ENCODE results near the gene SH3BP4. TPM values are rescaled to one million over a fixed set of nuclear protein-coding genes. Genes with fewer than 3 reads are reported as not detected.

SH3BP4 gene
- total RNA-seq, 1 experiment from 2014 or later = 93.8 TPM

- H3K9ac ChIP-seq (ENCODE audit: extremely low read depth, insufficient read length, low read length) = no peak overlapping the region
- peaks cover 31% of the 10 kb centered on the region; the same call in 1 of the 2 replicates for H3K79me2 ChIP-seq (ENCODE audit: insufficient read depth, low read length)
- H4K20me1 ChIP-seq (ENCODE audit: control insufficient read depth, insufficient read depth, insufficient read length) = no peaks in the 10 kb centered on the region
- no peak overlapping the region for H3K56ac ChIP-seq (ENCODE audit: insufficient read length, low read depth, low read length)
- no peak overlapping the region for H2BK5ac ChIP-seq (ENCODE audit: insufficient read length, low read length)
- H3K27me3 ChIP-seq (ENCODE audit: insufficient read depth, low read length) = no peaks in the 10 kb centered on the region
- H3K23me2 ChIP-seq (ENCODE audit: insufficient read length, low read depth, low read length, poor library complexity, severe bottlenecking) = no peaks in the 10 kb centered on the region
- no peak overlapping the region for H4K8ac ChIP-seq (replicated peaks; ENCODE audit: insufficient read length, low read depth, low read length)
- Mint-ChIP-seq H3K27ac (peak overlapping the region in 1 of 3 experiments; percentile 28; a peak in 1 of 7 replicates), H3K36me3 (ENCODE audit: insufficient read depth in 1 of 3, low read depth in 3 of 3) (peaks cover 15 to 56% (median 26%) of the 10 kb centered on the region in 3 experiments), H3K4me1 (peaks cover 41 to 52% of the 10 kb centered on the region in 2 experiments), H3K4me3 (no peak overlapping the region), H3K9me3 (no peaks in the 10 kb centered on the region), H3K27me3 (ENCODE audit: low read depth) (no peaks in the 10 kb centered on the region)
- no peak overlapping the region for H2BK20ac ChIP-seq (ENCODE audit: low read depth, low read length, poor library complexity, severe bottlenecking)
- no peaks in the 10 kb centered on the region; the same call in 1 of the 2 replicates for H3K4me1 ChIP-seq (ENCODE audit: insufficient read depth, low read length)
- H3K18ac ChIP-seq (ENCODE audit: insufficient read length, low read depth, low read length) = no peak overlapping the region
- no peaks in the 10 kb centered on the region for H3K9me3 ChIP-seq (ENCODE audit: control insufficient read depth, low read depth, low read length)
- no peak for TF ChIP-seq CTCF (conservative IDR thresholded peaks at IDR 0.05)
- no peak overlapping the region for H3T11ph ChIP-seq (ENCODE audit: low read length)
- no peak overlapping the region for H2BK120ac ChIP-seq (ENCODE audit: low read depth, low read length, poor library complexity, severe bottlenecking)
- no peak overlapping the region for H3K4me2 ChIP-seq (ENCODE audit: insufficient read depth, insufficient read length, low read length)
- no peak for DNase-seq
- H2AK5ac ChIP-seq (ENCODE audit: insufficient read length, low read length) = no peak overlapping the region
- no peak overlapping the region for H3K27ac ChIP-seq (ENCODE audit: insufficient read length, low read depth, low read length)
- WGBS (ENCODE audit: extremely low coverage, insufficient read length, low lambda C conversion rate) = no CpG with 5 or more reads among the region's 13 CpGs
- H3K23ac ChIP-seq (ENCODE audit: insufficient read length, low read depth, low read length) = no peak overlapping the region
- H3K14ac ChIP-seq (ENCODE audit: insufficient read depth, low read length) = no peak overlapping the region
- H3K79me1 ChIP-seq (ENCODE audit: insufficient read depth, low read depth, low read length, poor library complexity, severe bottlenecking) = no peaks in the 10 kb centered on the region
- no peak overlapping the region for H2AFZ ChIP-seq (ENCODE audit: low read length)
- no peak overlapping the region for H3K4ac ChIP-seq (ENCODE audit: low read depth, low read length)
- no peak overlapping the region for H2BK15ac ChIP-seq (ENCODE audit: low read depth, low read length)
- no peak overlapping the region for H4K5ac ChIP-seq (ENCODE audit: insufficient read length, low read depth, low read length)
- H2BK12ac ChIP-seq (ENCODE audit: insufficient read length, low read depth, low read length) = no peak overlapping the region
- H4K91ac ChIP-seq (ENCODE audit: insufficient read length, low read depth, low read length) = no peak overlapping the region
Observed at GRCh38 chr2:234989183-234989701, 37.4 kb downstream of the SH3BP4 start.
